Peyer's patch (tissue), 4 donors: ENCODE measurements around the gene NR2F2. TPM values are rescaled to one million over a fixed set of nuclear protein-coding genes. Genes with fewer than 3 reads are reported as not detected.

Experiments
- DNase-seq, 3 donors: peaks; one replicate each; pipeline ENCODE4 v3.0.0-alpha.2; 2017 to 2019
- H3K27ac ChIP-seq, 4 donors: fragments of 200-600 bp; sonication (generic); one replicate each; pipeline ENCODE4 v1.5.1; 2016 to 2019
- H3K27me3 ChIP-seq, 2 donors: fragments of 200-600 bp; sonication (generic); one replicate each; pipeline ENCODE4 v1.5.1; 2019
- H3K36me3 ChIP-seq, 3 donors: fragments of 200-600 bp; sonication (generic); one replicate each; pipeline ENCODE4 v1.5.1; 2016 to 2019
- H3K4me1 ChIP-seq, 4 donors: fragments of 200-600 bp; sonication (generic); one replicate each; pipeline ENCODE4 v1.5.1; 2016 to 2019
- H3K4me3 ChIP-seq, 4 donors: fragments of 200-600 bp; sonication (generic); 1 replicate in 3 of 4; 2 replicates in 1 of 4; pipeline ENCODE4 v1.5.1; 2016 to 2019; ENCODE audit warnings: mild to moderate bottlenecking in 1 of 4
- H3K9me3 ChIP-seq, 4 donors: fragments of 200-600 bp; sonication (generic); one replicate each; pipeline ENCODE4 v1.5.1; 2016 to 2019; ENCODE audit warnings: mild to moderate bottlenecking in 1 of 4
- POLR2A ChIP-seq, 2 donors: fragments of 450-650 bp; IDR thresholded peaks; one replicate each; pipeline ENCODE4 v1.5.1; 2017; ENCODE audit warnings: antibody characterized with exemption in 2 of 2, mild to moderate bottlenecking in 2 of 2, moderate library complexity in 2 of 2
- total RNA-seq, 4 donors: library from RNA; depleted of rRNA; stranded (reverse); fragments of >200 nt; gene quantifications; one replicate each; pipeline ENCODE4 v1.1.0, GENCODE V29; 2016
- TF ChIP-seq, protein P1 (sequence below), 6 experiments: fragments of 450-650 bp in 4 of 6; fragments of 200-600 bp in 2 of 6; sonication (generic) in 1 of 6; IDR thresholded peaks; one replicate each; pipeline ENCODE4 v1.5.1; 2017 to 2019; ENCODE audit warnings: antibody characterized with exemption in 6 of 6, mild to moderate bottlenecking in 3 of 6, moderate library complexity in 1 of 6

The NR2F2 gene
- total RNA-seq, 4 donors from 2014 or later: 7.9 to 20.9 (median 15.3) TPM

DNA sequence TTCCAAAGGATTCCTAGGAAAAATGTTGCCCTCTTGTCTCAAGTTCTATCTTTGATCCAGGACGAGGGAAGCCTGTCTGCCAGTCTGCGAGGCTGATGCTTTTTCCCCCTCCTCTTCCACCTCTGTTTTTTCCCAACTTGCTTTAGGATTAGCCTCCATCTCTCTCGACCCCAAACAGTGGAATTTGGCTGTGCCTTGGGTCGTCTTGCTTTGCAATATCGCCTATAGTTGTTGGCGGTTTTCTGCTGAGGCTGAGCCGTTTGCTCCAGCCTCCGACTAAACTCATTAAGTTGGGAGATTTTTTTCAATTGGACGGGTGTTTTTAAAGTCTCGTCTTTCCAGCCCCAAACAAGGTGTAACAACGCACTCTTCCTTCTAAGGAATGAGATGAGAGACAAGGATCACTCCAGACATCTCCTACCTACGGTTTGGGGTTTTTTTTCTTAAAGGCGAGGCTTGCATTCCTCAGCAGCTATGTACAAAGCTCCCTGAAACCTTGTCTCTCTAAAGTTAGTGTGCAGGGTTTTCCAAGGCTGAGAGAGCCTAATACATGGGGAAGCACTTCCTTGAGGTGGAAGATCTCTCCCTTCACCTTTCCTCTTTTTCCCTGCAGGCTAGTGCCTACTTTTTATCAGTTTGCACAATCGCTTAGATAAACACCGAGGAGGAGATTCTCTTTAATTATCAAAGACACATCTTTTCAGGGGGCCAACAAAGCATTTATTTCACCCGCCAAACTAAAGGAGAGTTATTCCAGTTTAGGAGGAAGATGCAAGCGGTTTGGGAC, 4.8 kb upstream of the NR2F2 start:
- H3K27me3 ChIP-seq: peaks cover 0 to 18% of the 10 kb centered on the region in 2 donors
- TF ChIP-seq, protein P1, sequence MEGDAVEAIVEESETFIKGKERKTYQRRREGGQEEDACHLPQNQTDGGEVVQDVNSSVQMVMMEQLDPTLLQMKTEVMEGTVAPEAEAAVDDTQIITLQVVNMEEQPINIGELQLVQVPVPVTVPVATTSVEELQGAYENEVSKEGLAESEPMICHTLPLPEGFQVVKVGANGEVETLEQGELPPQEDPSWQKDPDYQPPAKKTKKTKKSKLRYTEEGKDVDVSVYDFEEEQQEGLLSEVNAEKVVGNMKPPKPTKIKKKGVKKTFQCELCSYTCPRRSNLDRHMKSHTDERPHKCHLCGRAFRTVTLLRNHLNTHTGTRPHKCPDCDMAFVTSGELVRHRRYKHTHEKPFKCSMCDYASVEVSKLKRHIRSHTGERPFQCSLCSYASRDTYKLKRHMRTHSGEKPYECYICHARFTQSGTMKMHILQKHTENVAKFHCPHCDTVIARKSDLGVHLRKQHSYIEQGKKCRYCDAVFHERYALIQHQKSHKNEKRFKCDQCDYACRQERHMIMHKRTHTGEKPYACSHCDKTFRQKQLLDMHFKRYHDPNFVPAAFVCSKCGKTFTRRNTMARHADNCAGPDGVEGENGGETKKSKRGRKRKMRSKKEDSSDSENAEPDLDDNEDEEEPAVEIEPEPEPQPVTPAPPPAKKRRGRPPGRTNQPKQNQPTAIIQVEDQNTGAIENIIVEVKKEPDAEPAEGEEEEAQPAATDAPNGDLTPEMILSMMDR (IDR thresholded peaks at IDR 0.05): no peak
- TF ChIP-seq POLR2A (IDR thresholded peaks at IDR 0.05): no peak
- no peaks in the 10 kb centered on the region for H3K36me3 ChIP-seq
- peak overlapping the region; percentile 9 to 56 (median 44) for H3K4me3 ChIP-seq
- peaks cover 0 to 12% (median 0%) of the 10 kb centered on the region in 4 donors for H3K4me1 ChIP-seq
- peaks cover 0 to 7% (median 0%) of the 10 kb centered on the region in 4 donors for H3K9me3 ChIP-seq
- peak overlapping the region; percentile 58 to 87 (median 76) for H3K27ac ChIP-seq
- DNase-seq: no peak

DNA sequence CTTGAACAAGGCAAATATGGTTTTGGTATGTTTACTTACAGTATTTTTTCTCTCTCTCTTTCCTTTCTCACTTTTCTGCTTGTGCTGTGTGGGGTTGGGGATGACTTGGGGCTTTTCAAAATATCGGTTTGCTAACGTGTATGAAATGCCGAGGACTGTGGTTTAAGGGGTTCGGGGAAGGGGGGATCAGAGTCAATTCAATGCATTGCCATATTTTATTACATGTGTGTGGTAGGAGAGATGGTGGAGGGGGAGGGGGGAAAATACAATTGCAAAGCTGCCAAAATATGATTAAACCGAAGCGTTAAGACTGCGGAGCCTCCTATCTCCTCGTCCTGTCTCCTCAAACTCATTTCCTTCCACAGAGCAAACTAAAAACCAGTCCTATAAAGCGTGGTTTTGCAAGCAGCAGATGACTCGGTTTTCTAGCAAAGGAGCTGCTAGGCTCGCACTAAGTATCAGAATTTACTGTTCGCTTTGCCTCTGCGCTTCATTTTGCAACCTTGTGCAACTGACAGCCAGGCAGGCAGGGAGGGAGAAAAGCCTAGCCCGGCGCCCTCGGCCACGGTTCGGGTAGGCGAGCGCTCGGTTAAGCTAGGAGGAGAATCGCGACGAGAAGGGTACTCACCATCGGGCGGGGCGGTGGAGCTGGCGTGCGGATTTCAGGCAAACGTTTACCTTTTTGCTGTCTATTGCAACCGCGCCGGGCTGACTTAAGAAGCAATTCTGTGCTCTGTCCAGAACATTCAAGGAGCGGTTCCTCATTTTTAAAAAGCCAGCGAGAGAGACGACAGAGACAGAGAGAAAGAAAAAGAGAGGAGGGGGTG, 4.0 kb upstream of the NR2F2 start:
- peaks cover 0 to 5% (median 0%) of the 10 kb centered on the region in 4 donors for H3K9me3 ChIP-seq
- peak overlapping the region; percentile 12 to 56 (median 44) for H3K4me3 ChIP-seq
- no peak for DNase-seq
- H3K4me1 ChIP-seq: peaks cover 0 to 9% (median 0%) of the 10 kb centered on the region in 4 donors
- H3K36me3 ChIP-seq: no peaks in the 10 kb centered on the region
- TF ChIP-seq, protein P1 (IDR thresholded peaks at IDR 0.05): no peak
- TF ChIP-seq POLR2A (IDR thresholded peaks at IDR 0.05): no peak
- H3K27me3 ChIP-seq: peaks cover 0 to 13% of the 10 kb centered on the region in 2 donors
- peak overlapping the region; percentile 58 to 87 (median 76) for H3K27ac ChIP-seq

DNA sequence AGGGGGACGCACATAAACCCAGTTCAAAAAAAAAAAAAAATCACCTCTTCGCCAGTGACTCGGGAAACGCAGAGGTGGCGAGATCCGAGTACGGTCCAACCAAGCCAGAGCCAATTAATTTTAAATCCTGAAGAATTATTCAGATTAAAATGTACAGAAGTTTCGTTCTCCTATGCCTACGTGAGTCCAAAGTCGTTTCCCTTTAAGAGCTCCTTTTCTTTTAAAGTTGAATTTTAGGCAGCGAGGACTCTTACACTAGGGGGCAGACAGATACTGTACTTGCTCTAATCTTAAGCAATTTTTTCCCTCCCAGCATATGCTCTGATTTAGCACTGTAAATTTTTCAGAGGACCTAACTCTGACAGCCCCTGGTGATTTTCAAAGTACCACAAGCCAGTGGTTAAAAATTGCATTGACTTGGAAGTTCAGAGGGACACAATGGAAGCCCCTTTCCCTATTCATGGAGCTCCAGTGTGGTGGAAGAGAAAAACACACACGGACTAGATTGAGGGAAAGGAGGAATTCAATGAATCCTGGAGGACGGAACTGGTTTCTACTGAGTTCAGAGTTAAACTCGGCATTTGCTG, 3.3 kb upstream of the NR2F2 start:
- peak overlapping the region; percentile 12 to 56 (median 44) for H3K4me3 ChIP-seq
- H3K36me3 ChIP-seq: no peaks in the 10 kb centered on the region
- no peak for DNase-seq
- H3K27ac ChIP-seq: peak overlapping the region; percentile 46 to 87 (median 66)
- no peaks in the 10 kb centered on the region for H3K9me3 ChIP-seq
- H3K4me1 ChIP-seq: peaks cover 0 to 6% (median 0%) of the 10 kb centered on the region in 4 donors
- no peak for TF ChIP-seq POLR2A (IDR thresholded peaks at IDR 0.05)
- TF ChIP-seq, protein P1 (IDR thresholded peaks at IDR 0.05): peak in 5 of 6 experiments; percentile 22 to 84 (median 83)
- H3K27me3 ChIP-seq: peaks cover 0 to 6% of the 10 kb centered on the region in 2 donors

DNA sequence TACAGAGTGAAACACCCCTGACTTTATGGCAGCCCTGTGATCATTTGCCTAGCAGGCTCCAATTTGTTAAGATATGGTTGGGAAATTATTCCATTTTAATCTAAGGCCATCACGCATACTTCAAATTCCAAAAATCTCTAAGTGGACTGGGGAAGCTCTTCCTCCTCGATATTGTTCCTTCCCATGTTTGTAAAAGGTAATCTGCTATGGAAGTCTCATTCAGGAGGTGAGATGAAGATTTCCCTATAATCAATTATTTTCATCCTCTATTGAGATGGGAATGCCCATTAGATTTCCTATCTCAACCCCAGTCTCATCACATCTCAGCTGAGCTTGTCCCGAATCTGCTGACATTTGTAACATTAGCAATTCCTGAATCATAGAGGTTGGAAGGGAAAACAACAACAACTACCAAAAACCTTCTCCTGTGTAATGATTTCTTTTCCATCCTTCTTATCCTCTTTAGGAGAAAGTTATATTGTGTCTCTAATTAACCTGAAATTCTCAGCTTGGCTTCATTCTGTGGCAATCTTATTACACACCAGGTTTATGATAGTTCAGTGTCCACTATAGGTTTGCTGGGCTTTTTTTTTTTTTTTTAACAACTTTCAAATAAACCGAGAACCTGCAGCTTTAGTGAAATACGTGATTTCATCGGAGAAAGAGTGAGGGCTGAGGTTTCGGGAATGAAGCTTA, 2.2 kb upstream of the NR2F2 start:
- H3K4me3 ChIP-seq: no peak overlapping the region
- H3K27ac ChIP-seq: peak overlapping the region in 2 of 4 donors; percentile 87 to 95
- H3K36me3 ChIP-seq: no peaks in the 10 kb centered on the region
- peaks cover 0 to 6% (median 0%) of the 10 kb centered on the region in 4 donors for H3K4me1 ChIP-seq
- no peaks in the 10 kb centered on the region for H3K9me3 ChIP-seq
- TF ChIP-seq POLR2A (IDR thresholded peaks at IDR 0.05): no peak
- TF ChIP-seq, protein P1 (IDR thresholded peaks at IDR 0.05): no peak
- no peak for DNase-seq
- no peaks in the 10 kb centered on the region for H3K27me3 ChIP-seq

DNA sequence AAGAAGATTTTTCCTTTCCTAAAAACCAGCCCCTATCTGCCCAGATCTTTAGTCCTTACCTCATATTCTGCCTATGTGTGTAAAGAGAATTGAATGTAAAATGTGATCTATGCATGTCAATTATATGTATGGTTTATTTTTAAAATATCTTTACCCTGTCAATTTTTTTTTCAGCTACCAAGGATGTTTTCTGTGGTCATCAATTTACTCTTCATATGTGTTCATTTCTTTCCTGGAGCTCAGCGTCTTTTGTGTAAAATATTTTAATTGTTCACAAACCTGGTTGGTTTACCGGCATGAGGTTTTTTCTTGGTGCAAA, 1.7 kb upstream of the NR2F2 start:
- H3K27ac ChIP-seq: peak overlapping the region in 3 of 4 donors; percentile 66 to 95 (median 87)
- DNase-seq: no peak
- no peak overlapping the region for H3K4me3 ChIP-seq
- TF ChIP-seq POLR2A (IDR thresholded peaks at IDR 0.05): no peak
- TF ChIP-seq, protein P1 (IDR thresholded peaks at IDR 0.05): no peak
- peaks cover 0 to under 1% (median 0%) of the 10 kb centered on the region in 3 donors for H3K36me3 ChIP-seq
- no peaks in the 10 kb centered on the region for H3K9me3 ChIP-seq
- H3K27me3 ChIP-seq: no peaks in the 10 kb centered on the region
- peaks cover 0 to 8% (median 0%) of the 10 kb centered on the region in 4 donors for H3K4me1 ChIP-seq
